Upper lobe of left lung (tissue), 4 donors: ENCODE data around the gene EBF4.

Experiments used
- EP300 ChIP-seq, 4 donors: sonication (generic); formaldehyde crosslinking; IDR thresholded peaks; one replicate each; pipeline ENCODE4 v1.5.1; 2017; ENCODE audit warnings: antibody characterized with exemption in 4 of 4, control low read depth in 2 of 4
- POLR2A ChIP-seq, 4 donors: fragments of 450-650 bp; IDR thresholded peaks; one replicate each; pipeline ENCODE4 v1.5.1; 2016 to 2017; ENCODE audit warnings: antibody characterized with exemption in 4 of 4, mild to moderate bottlenecking in 2 of 4
- TF ChIP-seq, protein P1 (sequence below), 6 experiments: fragments of 450-650 bp in 4 of 6; fragments of 200-600 bp in 2 of 6; sonication (generic) in 2 of 6; IDR thresholded peaks; one replicate each; pipeline ENCODE4 v1.5.1; 2016 to 2019; ENCODE audit warnings: antibody characterized with exemption in 6 of 6

DNA sequence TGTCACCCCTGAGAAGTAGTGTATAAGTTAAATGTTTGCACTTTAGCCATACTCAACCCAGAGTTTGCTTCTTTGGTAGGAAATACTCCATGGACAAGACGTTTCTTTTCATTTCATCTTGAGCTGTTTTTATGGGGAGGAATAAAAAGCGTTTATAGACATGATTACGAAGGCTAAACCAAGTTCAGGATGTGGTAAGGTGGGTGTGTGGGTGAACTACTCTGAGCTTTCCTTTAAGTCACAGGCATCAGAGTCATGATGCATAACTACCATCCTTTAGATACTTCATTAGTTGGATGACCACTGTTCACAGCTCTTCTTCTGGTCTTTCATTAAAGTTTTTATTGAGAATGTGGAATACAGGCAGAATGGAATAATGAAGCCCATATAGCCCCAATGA is 48.9 kb downstream of the EBF4 start:
- TF ChIP-seq, protein P1, sequence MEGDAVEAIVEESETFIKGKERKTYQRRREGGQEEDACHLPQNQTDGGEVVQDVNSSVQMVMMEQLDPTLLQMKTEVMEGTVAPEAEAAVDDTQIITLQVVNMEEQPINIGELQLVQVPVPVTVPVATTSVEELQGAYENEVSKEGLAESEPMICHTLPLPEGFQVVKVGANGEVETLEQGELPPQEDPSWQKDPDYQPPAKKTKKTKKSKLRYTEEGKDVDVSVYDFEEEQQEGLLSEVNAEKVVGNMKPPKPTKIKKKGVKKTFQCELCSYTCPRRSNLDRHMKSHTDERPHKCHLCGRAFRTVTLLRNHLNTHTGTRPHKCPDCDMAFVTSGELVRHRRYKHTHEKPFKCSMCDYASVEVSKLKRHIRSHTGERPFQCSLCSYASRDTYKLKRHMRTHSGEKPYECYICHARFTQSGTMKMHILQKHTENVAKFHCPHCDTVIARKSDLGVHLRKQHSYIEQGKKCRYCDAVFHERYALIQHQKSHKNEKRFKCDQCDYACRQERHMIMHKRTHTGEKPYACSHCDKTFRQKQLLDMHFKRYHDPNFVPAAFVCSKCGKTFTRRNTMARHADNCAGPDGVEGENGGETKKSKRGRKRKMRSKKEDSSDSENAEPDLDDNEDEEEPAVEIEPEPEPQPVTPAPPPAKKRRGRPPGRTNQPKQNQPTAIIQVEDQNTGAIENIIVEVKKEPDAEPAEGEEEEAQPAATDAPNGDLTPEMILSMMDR (IDR thresholded peaks at IDR 0.05): no peak
- TF ChIP-seq EP300 (IDR thresholded peaks at IDR 0.05): no peak
- TF ChIP-seq POLR2A (IDR thresholded peaks at IDR 0.05): no peak
